NCI-H526 treated with DMSO at 0.1 percent for 48 hours (cell line): ENCODE measurements around the gene CCDC89.

Experiments
- DNase-seq: peaks from one replicate; lab custom pipeline; 2025; lab: John Stamatoyannopoulos, UW

CCDC89 gene

DNA sequence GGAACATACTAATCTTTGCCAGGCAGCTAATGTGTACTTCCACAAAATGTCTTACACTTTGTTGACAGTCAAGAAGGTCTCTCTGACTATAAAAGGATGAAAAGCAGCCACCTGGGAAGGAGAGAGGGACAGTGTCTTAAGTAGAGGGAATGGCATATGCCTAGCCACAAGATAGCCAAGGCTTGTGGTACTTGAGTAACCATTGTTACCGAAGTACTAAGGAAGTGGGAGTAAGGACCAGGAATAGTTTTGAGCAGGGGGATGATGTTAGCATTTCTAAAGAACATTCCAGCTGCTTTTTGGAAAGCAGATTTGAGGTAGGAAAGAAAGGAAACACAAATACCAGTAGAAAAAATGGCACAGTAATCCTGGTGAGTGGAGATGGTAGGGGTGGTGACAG is 34.9 kb downstream of the CCDC89 start:
- no peak for DNase-seq

GRCh38 chr11:85647604-85648299 is 38.2 kb downstream of the CCDC89 start, which contains the start of gene TMEM126A:
TSS of gene TMEM126A (plus strand) at chr11:85647967. CDS start at chr11:85650256, 2,289 bp downstream.
- DNase-seq = peak; percentile 96

- no peak for DNase-seq
Measured at GRCh38 chr11:85647078-85647477, 38.9 kb downstream of the CCDC89 start.

GRCh38 chr11:85643191-85643614 is 42.8 kb downstream of the CCDC89 start:
- DNase-seq = no peak

DNA sequence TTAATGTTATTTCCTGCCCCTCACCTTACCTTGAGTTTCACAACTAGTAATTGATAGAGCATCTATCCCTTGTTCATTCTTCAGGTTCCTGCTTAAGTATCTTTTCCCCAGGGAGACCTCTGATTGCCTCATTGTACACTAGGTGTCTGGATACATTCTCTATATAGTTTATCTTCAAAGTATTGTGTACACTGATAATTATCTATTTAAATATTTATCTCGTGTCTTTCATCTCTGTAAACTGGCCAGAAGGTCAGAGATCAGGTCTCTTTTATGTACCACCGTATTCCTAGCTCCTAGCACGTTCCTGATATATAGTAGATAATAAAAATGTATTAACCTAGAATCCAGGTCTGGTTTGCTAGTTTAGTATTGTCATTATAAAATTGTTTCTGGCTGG is 51.2 kb downstream of the CCDC89 start:
- no peak for DNase-seq
